ENCODE data around the gene CDC42BPA. TPM values are rescaled to one million over a fixed set of nuclear protein-coding genes. Genes with fewer than 3 reads are reported as not detected.

The CDC42BPA gene
- total and polyA plus RNA-seq, 9 of the 15 experiments (the other 6 are each of a cell fraction or from before 2014, with no cell fraction given), result 8.0 to 77.5 (median 52.1) TPM

DNA sequence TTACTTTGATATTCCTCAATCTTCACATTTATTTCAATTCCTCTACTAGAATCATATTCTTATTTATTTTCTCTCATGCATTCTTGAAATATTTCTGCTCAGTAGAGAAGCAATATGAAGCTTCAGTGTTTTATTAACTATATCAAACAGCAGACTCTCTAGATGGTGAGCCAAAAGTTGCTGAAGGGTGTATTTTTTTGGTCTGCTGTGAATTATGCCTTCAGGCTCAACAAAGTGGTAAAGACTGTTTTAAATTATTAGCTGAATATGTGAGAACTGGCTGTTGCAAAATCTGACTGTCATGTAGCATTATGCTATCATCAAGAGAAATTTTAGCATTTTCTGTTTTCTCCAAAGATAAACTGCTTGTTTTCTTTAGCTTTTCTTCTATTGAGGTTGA lies 24.9 kb upstream of the CDC42BPA start:
- no peaks in the 10 kb centered on the region for H3K36me3 ChIP-seq (ENCODE audit: control insufficient read depth, insufficient read depth, low read length)
- no peak overlapping the region for H3K4me3 ChIP-seq
- ChIA-PET CTCF (ENCODE audit: low intra/inter-chr PET ratio) (no interaction called here), POLR2A (interaction anchor here (1.1 to 1.4 kb wide), 4 partner anchors 9 to 142 kb away, joined by 3 to 6 read pairs (median 4); no protein-coding TSS in a partner anchor)
- ATAC-seq (no peak), DNase-seq (ENCODE audit: extremely low read depth in 1 of 4, low spot score in 3 of 4) (no peak), FAIRE-seq (no peak)
- no peak overlapping the region for H3K27ac ChIP-seq (ENCODE audit: extremely low read depth, low read depth, low read length)
- 0 out of 2 replicates have a peak overlapping the region, but pooled peaks have one; percentile 6 for H2AFZ ChIP-seq (ENCODE audit: low read depth, low read length)
- no peak for TF ChIP-seq RFX7 (CRISPR knock-in tag; IDR thresholded peaks at IDR 0.05)
- TF ChIP-seq ZNF274 (IDR thresholded peaks at IDR 0.05; ENCODE audit: borderline replicate concordance, low read depth, low read length), result no peak
- TF ChIP-seq, protein P1, sequence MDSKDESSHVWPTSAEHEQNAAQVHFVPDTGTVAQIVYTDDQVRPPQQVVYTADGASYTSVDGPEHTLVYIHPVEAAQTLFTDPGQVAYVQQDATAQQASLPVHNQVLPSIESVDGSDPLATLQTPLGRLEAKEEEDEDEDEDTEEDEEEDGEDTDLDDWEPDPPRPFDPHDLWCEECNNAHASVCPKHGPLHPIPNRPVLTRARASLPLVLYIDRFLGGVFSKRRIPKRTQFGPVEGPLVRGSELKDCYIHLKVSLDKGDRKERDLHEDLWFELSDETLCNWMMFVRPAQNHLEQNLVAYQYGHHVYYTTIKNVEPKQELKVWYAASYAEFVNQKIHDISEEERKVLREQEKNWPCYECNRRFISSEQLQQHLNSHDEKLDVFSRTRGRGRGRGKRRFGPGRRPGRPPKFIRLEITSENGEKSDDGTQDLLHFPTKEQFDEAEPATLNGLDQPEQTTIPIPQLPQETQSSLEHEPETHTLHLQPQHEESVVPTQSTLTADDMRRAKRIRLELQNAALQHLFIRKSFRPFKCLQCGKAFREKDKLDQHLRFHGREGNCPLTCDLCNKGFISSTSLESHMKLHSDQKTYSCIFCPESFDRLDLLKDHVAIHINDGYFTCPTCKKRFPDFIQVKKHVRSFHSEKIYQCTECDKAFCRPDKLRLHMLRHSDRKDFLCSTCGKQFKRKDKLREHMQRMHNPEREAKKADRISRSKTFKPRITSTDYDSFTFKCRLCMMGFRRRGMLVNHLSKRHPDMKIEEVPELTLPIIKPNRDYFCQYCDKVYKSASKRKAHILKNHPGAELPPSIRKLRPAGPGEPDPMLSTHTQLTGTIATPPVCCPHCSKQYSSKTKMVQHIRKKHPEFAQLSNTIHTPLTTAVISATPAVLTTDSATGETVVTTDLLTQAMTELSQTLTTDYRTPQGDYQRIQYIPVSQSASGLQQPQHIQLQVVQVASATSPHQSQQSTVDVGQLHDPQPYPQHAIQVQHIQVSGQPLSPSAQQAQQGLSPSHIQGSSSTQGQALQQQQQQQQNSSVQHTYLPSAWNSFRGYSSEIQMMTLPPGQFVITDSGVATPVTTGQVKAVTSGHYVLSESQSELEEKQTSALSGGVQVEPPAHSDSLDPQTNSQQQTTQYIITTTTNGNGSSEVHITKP (IDR thresholded peaks at IDR 0.05; ENCODE audit: partially characterized antibody), result no peak
- TF ChIP-seq TAF9B (IDR thresholded peaks at IDR 0.05; ENCODE audit: partially characterized antibody), result peak; percentile 12
- H3K27me3 ChIP-seq (ENCODE audit: control insufficient read depth in 2 of 2, insufficient read depth in 2 of 2, low read length in 2 of 2), result no peaks in the 10 kb centered on the region
- intact Hi-C loops (cut with micrococcal nuclease) (no loop called here), in situ Hi-C loops (cut with MboI) (no loop called here)
- H3K79me2 ChIP-seq (ENCODE audit: control insufficient read depth, insufficient read depth, low read length), result no peaks in the 10 kb centered on the region
- no peaks in the 10 kb centered on the region for H4K20me1 ChIP-seq (replicated peaks; ENCODE audit: control insufficient read depth, insufficient read depth, low read length)
- no peak overlapping the region for H3K4me2 ChIP-seq (ENCODE audit: insufficient read depth, low read length)
- H3K9me3 ChIP-seq (replicated peaks; ENCODE audit: control insufficient read depth, insufficient read depth, low read depth, low read length), result peaks cover 4% of the 10 kb centered on the region; the same call in 1 of the 2 replicates
- H3K4me1 ChIP-seq (replicated peaks in 1 of 2; ENCODE audit: control insufficient read depth in 2 of 2, insufficient read depth in 2 of 2, low read length in 2 of 2), result peaks cover 0 to 7% of the 10 kb centered on the region in 2 experiments; a peak in 2 of 5 replicates
- no peaks in the 10 kb centered on the region for H3K9me1 ChIP-seq (ENCODE audit: control insufficient read depth, insufficient read depth, low read length)
- H3K9ac ChIP-seq (ENCODE audit: insufficient read depth in 1 of 2, low read depth in 2 of 2, low read length in 2 of 2), result no peak overlapping the region
- no TSS peak for BruUV-seq (replicated peaks)
